ENCODE data around the gene IL1RAP. TPM values are rescaled to one million over a fixed set of nuclear protein-coding genes. Genes with fewer than 3 reads are reported as not detected.

IL1RAP gene
- polyA plus RNA-seq, 3 donors, result 8.0 to 12.6 (median 11.8) TPM

DNA sequence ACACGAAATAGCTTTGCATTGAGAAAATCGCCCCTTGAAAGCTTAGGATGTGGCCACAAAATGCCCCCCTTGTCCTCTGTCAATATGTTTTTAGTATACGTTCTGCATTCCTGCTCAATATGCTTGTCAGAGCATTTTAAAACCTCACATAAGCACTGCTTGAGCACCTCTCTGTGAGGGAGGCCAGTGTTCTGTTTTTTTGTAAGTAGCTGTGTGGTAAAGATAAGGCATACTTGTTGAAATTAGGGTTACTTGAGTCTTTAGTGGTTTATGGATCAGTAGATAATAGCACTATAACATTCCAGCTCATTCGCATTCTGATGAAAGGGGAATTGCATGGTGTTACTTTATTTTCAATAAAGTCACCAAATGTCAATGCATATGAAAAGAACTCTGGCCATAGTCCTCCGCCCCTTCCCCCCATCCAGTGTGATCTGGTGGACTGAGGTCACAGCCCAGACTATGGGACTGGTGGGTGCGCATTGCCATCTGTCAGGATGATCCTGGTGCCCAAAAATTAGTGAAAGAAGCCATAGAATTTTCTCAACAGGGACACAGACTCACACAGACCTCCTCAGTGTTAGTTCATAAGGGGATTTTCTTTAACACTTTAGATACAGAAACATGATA is 33.1 kb downstream of the IL1RAP start:
- Mint-ChIP-seq H3K27me3 (ENCODE audit: low read depth in 3 of 3) (no peaks in the 10 kb centered on the region), H3K4me3 (no peak overlapping the region), H3K4me1 (no peaks in the 10 kb centered on the region), H3K27ac (peak overlapping the region in 2 of 7 donors; percentile 5 to 64), H3K9me3 (peaks cover 4 to 10% (median 5%) of the 10 kb centered on the region in 7 donors), H3K36me3 (peaks cover 5 to 10% of the 10 kb centered on the region in 2 donors)
- no peak for DNase-seq
- Histone ChIP-seq H3K9me3 (replicated peaks in 1 of 2; ENCODE audit: control insufficient read depth in 1 of 2, insufficient read depth in 1 of 2, low read length in 2 of 2) (no peaks in the 10 kb centered on the region), H3K9ac (ENCODE audit: insufficient read depth, low read length, poor library complexity, severe bottlenecking) (no peak overlapping the region), H3K27me3 (ENCODE audit: control insufficient read depth in 2 of 2, insufficient read depth in 2 of 2, low read length in 2 of 2) (no peaks in the 10 kb centered on the region), H3K4me3 (replicated peaks in 1 of 3; ENCODE audit: low read depth in 2 of 3, low read length in 3 of 3) (no peak overlapping the region), H3K4me2 (replicated peaks; ENCODE audit: extremely low read depth, low read length, poor library complexity, severe bottlenecking) (no peak overlapping the region), H3K79me2 (ENCODE audit: insufficient read depth, low read length) (no peaks in the 10 kb centered on the region), H3K27ac (ENCODE audit: low read depth in 1 of 2, low read length in 2 of 2) (no peak overlapping the region), H3K36me3 (replicated peaks in 1 of 2; ENCODE audit: control insufficient read depth in 1 of 2, insufficient read depth in 2 of 2, low read length in 2 of 2) (no peaks in the 10 kb centered on the region), H2AFZ (ENCODE audit: insufficient read depth, low read depth, low read length, poor library complexity, severe bottlenecking) (no peak overlapping the region), H3K4me1 (ENCODE audit: control insufficient read depth in 1 of 2, insufficient read depth in 2 of 2, low read length in 2 of 2) (no peaks in the 10 kb centered on the region), H4K20me1 (ENCODE audit: insufficient read depth, low read length) (no peaks in the 10 kb centered on the region)
- 90% methylated on average over 2 of the region's 6 CpGs for WGBS (ENCODE audit: insufficient coverage)
- intact Hi-C loops (cut with micrococcal nuclease), result no loop called here
- TF ChIP-seq, protein P1, sequence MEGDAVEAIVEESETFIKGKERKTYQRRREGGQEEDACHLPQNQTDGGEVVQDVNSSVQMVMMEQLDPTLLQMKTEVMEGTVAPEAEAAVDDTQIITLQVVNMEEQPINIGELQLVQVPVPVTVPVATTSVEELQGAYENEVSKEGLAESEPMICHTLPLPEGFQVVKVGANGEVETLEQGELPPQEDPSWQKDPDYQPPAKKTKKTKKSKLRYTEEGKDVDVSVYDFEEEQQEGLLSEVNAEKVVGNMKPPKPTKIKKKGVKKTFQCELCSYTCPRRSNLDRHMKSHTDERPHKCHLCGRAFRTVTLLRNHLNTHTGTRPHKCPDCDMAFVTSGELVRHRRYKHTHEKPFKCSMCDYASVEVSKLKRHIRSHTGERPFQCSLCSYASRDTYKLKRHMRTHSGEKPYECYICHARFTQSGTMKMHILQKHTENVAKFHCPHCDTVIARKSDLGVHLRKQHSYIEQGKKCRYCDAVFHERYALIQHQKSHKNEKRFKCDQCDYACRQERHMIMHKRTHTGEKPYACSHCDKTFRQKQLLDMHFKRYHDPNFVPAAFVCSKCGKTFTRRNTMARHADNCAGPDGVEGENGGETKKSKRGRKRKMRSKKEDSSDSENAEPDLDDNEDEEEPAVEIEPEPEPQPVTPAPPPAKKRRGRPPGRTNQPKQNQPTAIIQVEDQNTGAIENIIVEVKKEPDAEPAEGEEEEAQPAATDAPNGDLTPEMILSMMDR (IDR thresholded peaks at IDR 0.05), result no peak

DNA sequence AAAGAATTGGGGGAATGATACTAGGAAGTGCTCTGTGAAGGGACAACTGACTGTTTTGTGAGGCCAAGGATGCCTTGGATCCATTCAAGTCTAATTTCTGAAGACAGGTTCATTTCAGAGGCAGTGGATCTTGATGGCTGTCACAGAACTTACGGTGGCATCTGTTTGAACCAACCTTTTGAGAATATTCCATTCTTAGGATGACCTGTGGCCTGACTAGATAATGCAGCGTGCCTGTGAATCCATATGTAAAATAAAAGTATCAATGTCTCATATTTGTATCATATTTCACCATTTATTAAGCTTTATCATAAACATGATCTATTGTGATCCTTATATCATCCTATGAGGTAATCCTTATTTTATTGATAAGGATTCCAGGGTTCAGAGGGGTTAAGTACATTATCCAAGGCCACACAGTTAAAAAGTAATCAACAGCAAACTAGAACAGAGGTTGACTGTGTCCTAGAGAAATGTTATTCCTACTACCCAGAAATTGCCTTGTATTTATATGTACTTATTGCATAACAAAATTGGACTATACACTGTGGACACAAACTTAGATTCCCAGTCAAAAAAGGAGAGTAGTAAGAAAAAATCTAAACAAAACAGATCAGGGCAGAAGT is 34.3 kb downstream of the IL1RAP start:
- Mint-ChIP-seq H3K27ac (no peak overlapping the region), H3K9me3 (peaks cover 4 to 21% (median 8%) of the 10 kb centered on the region in 7 donors), H3K4me3 (no peak overlapping the region), H3K36me3 (peaks cover 12 to 19% of the 10 kb centered on the region in 2 donors), H3K4me1 (no peaks in the 10 kb centered on the region), H3K27me3 (ENCODE audit: low read depth in 3 of 3) (no peaks in the 10 kb centered on the region)
- H3K27me3 ChIP-seq (ENCODE audit: control insufficient read depth in 2 of 2, insufficient read depth in 2 of 2, low read length in 2 of 2), result no peaks in the 10 kb centered on the region
- H3K4me1 ChIP-seq (ENCODE audit: control insufficient read depth in 1 of 2, insufficient read depth in 2 of 2, low read length in 2 of 2), result no peaks in the 10 kb centered on the region
- DNase-seq, result no peak
- no peaks in the 10 kb centered on the region for H3K9me3 ChIP-seq (replicated peaks in 1 of 2; ENCODE audit: control insufficient read depth in 1 of 2, insufficient read depth in 1 of 2, low read length in 2 of 2)
- peaks cover 0 to 9% of the 10 kb centered on the region in 2 donors for H3K36me3 ChIP-seq (replicated peaks in 1 of 2; ENCODE audit: control insufficient read depth in 1 of 2, insufficient read depth in 2 of 2, low read length in 2 of 2)
- 100% methylated on average over 1 of the region's 2 CpGs for WGBS (ENCODE audit: insufficient coverage)
- H3K4me3 ChIP-seq (replicated peaks in 1 of 3; ENCODE audit: low read depth in 2 of 3, low read length in 3 of 3), result no peak overlapping the region
- TF ChIP-seq, protein P1 (IDR thresholded peaks at IDR 0.05), result no peak
- H2AFZ ChIP-seq (ENCODE audit: insufficient read depth, low read depth, low read length, poor library complexity, severe bottlenecking), result no peak overlapping the region
- no peaks in the 10 kb centered on the region for H4K20me1 ChIP-seq (ENCODE audit: insufficient read depth, low read length)
- intact Hi-C loops (cut with micrococcal nuclease), result no loop called here
- H3K9ac ChIP-seq (ENCODE audit: insufficient read depth, low read length, poor library complexity, severe bottlenecking), result no peak overlapping the region
- no peak overlapping the region for H3K4me2 ChIP-seq (replicated peaks; ENCODE audit: extremely low read depth, low read length, poor library complexity, severe bottlenecking)
- no peaks in the 10 kb centered on the region for H3K79me2 ChIP-seq (ENCODE audit: insufficient read depth, low read length)
- H3K27ac ChIP-seq (ENCODE audit: low read depth in 1 of 2, low read length in 2 of 2), result no peak overlapping the region

Measured in CD14-positive monocyte (primary cell).